Measurements from ENCODE around the gene MUC6.

GRCh38 chr11:1041471-1041870 is 5.0 kb upstream of the MUC6 start:
- TF ChIP-seq EZH2 (IDR thresholded peaks at IDR 0.05; ENCODE audit: insufficient read depth, poor library complexity, severe bottlenecking): no peak
- no peak for TF ChIP-seq EZH2phosphoT487 (IDR thresholded peaks at IDR 0.05; ENCODE audit: insufficient read depth, low read depth)

All from GM23248 (cell line).